ENCODE data around the gene ARID4A.
"Not testable (repeated sequence)": the region's sequence is repeated elsewhere in the genome, so short reads cannot be mapped to it uniquely, and the experiment has no call there.

Gene ARID4A

GRCh38 chr14:58353516-58354299 is 55.4 kb downstream of the ARID4A start:
- Mint-ChIP-seq H3K9me3 (no peaks in the 10 kb centered on the region), H3K36me3 (peaks cover 30% of the 10 kb centered on the region), H3K4me3 (no peak overlapping the region), H3K4me1 (peaks cover 4% of the 10 kb centered on the region), H3K27me3 (no peaks in the 10 kb centered on the region), H3K27ac (peak overlapping the region; percentile 53)
- ATAC-seq (ENCODE audit: low read depth) (no peak), DNase-seq (ENCODE audit: low spot score in 2 of 2) (no peak)

- Mint-ChIP-seq H3K4me1 (peaks cover 4% of the 10 kb centered on the region), H3K4me3 (no peak overlapping the region), H3K36me3 (peaks cover 28% of the 10 kb centered on the region), H3K9me3 (no peaks in the 10 kb centered on the region), H3K27ac (peak overlapping the region; percentile 14), H3K27me3 (no peaks in the 10 kb centered on the region)
- DNase-seq (ENCODE audit: low spot score in 2 of 2) (no peak), ATAC-seq (ENCODE audit: low read depth) (no peak)
Observed at GRCh38 chr14:58354808-58355207, 56.5 kb downstream of the ARID4A start.

- Mint-ChIP-seq H3K4me3 (no peak overlapping the region), H3K9me3 (no peaks in the 10 kb centered on the region), H3K36me3 (peaks cover 29% of the 10 kb centered on the region), H3K27ac (peak overlapping the region; percentile 0), H3K4me1 (peaks cover 6% of the 10 kb centered on the region), H3K27me3 (no peaks in the 10 kb centered on the region)
- ATAC-seq (ENCODE audit: low read depth) (no peak), DNase-seq (ENCODE audit: low spot score in 2 of 2) (no peak)
Observed at GRCh38 chr14:58356268-58356667, 57.9 kb downstream of the ARID4A start.

GRCh38 chr14:58362272-58362671 is 63.9 kb downstream of the ARID4A start:
- H3K36me3 Mint-ChIP-seq = peaks cover 25% of the 10 kb centered on the region
- DNase-seq (ENCODE audit: low spot score in 2 of 2); H3K4me3 Mint-ChIP-seq; ATAC-seq (ENCODE audit: low read depth); H3K27ac Mint-ChIP-seq; H3K9me3 Mint-ChIP-seq; H3K4me1 Mint-ChIP-seq; H3K27me3 Mint-ChIP-seq: not testable (repeated sequence)

- H3K4me3 Mint-ChIP-seq = no peak overlapping the region
- peak; percentile 42 for ATAC-seq (ENCODE audit: low read depth)
- H3K4me1 Mint-ChIP-seq = peaks cover 2% of the 10 kb centered on the region
- H3K36me3 Mint-ChIP-seq = peaks cover 31% of the 10 kb centered on the region
- DNase-seq (ENCODE audit: low spot score in 2 of 2) = peak in 1 of 2 donors; percentile 11
- H3K27me3 Mint-ChIP-seq = no peaks in the 10 kb centered on the region
- no peak overlapping the region for H3K27ac Mint-ChIP-seq
- no peaks in the 10 kb centered on the region for H3K9me3 Mint-ChIP-seq
Observed at GRCh38 chr14:58362798-58363412, 64.5 kb downstream of the ARID4A start.

GRCh38 chr14:58364316-58364715 is 66.0 kb downstream of the ARID4A start:
- H3K27ac Mint-ChIP-seq = peak overlapping the region; percentile 26
- no peak overlapping the region for H3K4me3 Mint-ChIP-seq
- ATAC-seq (ENCODE audit: low read depth) = no peak
- H3K27me3 Mint-ChIP-seq = no peaks in the 10 kb centered on the region
- H3K4me1 Mint-ChIP-seq = peaks cover 2% of the 10 kb centered on the region
- peaks cover 38% of the 10 kb centered on the region for H3K36me3 Mint-ChIP-seq
- no peak for DNase-seq (ENCODE audit: low spot score in 2 of 2)
- H3K9me3 Mint-ChIP-seq = no peaks in the 10 kb centered on the region

DNA sequence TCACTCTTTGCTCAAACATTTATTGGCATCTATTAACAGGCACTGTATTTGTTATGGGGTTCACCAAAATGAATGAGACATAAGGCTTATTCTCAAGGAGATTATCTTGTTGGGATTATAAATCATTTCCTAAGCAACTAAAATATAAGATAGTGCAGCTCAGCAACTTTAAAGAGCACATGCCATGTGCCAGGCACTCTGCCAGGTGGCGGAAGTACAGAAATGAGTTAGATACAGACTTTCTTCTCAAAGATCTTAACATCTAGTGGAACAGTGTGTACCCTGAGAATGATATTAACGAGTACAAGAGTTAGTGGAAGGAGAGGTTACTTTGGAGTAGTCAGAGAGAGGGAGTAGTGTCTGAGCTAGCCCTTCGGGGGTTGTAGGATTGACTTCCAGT is 68.9 kb downstream of the ARID4A start:
- no peaks in the 10 kb centered on the region for H3K4me1 Mint-ChIP-seq
- peaks cover 40% of the 10 kb centered on the region for H3K36me3 Mint-ChIP-seq
- DNase-seq (ENCODE audit: low spot score in 2 of 2) = no peak
- H3K27ac Mint-ChIP-seq = no peak overlapping the region
- H3K27me3 Mint-ChIP-seq = no peaks in the 10 kb centered on the region
- no peaks in the 10 kb centered on the region for H3K9me3 Mint-ChIP-seq
- H3K4me3 Mint-ChIP-seq = no peak overlapping the region
- no peak for ATAC-seq (ENCODE audit: low read depth)

DNA sequence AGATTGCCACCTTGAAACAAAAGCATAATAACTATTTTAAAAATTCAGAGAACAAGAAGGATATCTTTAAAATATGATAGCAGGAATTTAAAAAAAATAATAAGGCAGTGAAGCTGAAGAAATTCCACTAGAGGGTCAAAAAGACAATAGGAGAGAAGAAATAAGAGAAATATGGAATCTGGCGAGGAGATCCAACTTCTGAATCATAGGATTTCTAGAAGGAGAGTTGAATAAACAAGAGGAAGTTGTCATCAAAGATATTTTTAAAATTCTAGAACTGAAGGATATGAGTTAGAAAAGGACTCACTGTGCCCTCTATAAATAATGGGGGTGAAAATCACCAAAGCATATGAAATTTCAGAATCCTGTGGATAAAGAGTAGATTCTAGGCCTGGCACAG is 70.6 kb downstream of the ARID4A start:
- H3K4me3 Mint-ChIP-seq = no peak overlapping the region
- peaks cover 42% of the 10 kb centered on the region for H3K36me3 Mint-ChIP-seq
- H3K27ac Mint-ChIP-seq = peak overlapping the region; percentile 46
- H3K27me3 Mint-ChIP-seq = no peaks in the 10 kb centered on the region
- H3K4me1 Mint-ChIP-seq = no peaks in the 10 kb centered on the region
- no peak for ATAC-seq (ENCODE audit: low read depth)
- no peak for DNase-seq (ENCODE audit: low spot score in 2 of 2)
- H3K9me3 Mint-ChIP-seq = no peaks in the 10 kb centered on the region

GRCh38 chr14:58376791-58377190 is 78.4 kb downstream of the ARID4A start:
- Mint-ChIP-seq H3K9me3 (no peaks in the 10 kb centered on the region), H3K27ac (no peak overlapping the region), H3K4me1 (peaks cover 3% of the 10 kb centered on the region), H3K27me3 (no peaks in the 10 kb centered on the region), H3K4me3 (no peak overlapping the region), H3K36me3 (peaks cover 30% of the 10 kb centered on the region)
- ATAC-seq (ENCODE audit: low read depth) (no peak), DNase-seq (ENCODE audit: low spot score in 2 of 2) (no peak)

GRCh38 chr14:58390830-58391229 is 92.5 kb downstream of the ARID4A start:
- no peak overlapping the region for H3K4me3 Mint-ChIP-seq
- H3K27ac Mint-ChIP-seq = no peak overlapping the region
- ATAC-seq (ENCODE audit: low read depth) = no peak
- H3K36me3 Mint-ChIP-seq = no peaks in the 10 kb centered on the region
- peaks cover 3% of the 10 kb centered on the region for H3K4me1 Mint-ChIP-seq
- H3K9me3 Mint-ChIP-seq = no peaks in the 10 kb centered on the region
- no peaks in the 10 kb centered on the region for H3K27me3 Mint-ChIP-seq
- DNase-seq (ENCODE audit: low spot score in 2 of 2) = no peak

DNA sequence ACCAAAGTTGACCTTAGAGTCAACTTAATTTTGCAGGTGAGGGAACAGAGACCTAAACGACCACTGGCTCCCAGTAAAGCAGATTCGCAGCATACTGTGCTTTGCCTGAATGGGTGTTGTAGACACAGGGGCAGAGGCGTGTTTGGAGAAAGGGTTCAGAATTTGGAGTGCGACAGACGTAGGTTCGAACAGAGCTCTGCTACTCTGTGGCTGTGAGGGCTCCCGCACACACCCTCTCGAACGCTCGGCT is 97.1 kb downstream of the ARID4A start:
- Mint-ChIP-seq H3K9me3 (no peaks in the 10 kb centered on the region), H3K4me1 (peaks cover 11% of the 10 kb centered on the region), H3K36me3 (no peaks in the 10 kb centered on the region), H3K4me3 (peak overlapping the region; percentile 77), H3K27me3 (no peaks in the 10 kb centered on the region), H3K27ac (peak overlapping the region; percentile 87)
- DNase-seq (ENCODE audit: low spot score in 2 of 2) (no peak), ATAC-seq (ENCODE audit: low read depth) (no peak)

- Mint-ChIP-seq H3K4me3 (peak within 1 kb of the TSS; percentile 88), H3K4me1 (peaks cover 11% of the 10 kb centered on the region), H3K27ac (peak within 1 kb of the TSS; percentile 87), H3K36me3 (no peaks in the 10 kb centered on the region), H3K27me3 (no peaks in the 10 kb centered on the region), H3K9me3 (no peaks in the 10 kb centered on the region)
- peak; percentile 78 to 83 for DNase-seq (ENCODE audit: low spot score in 2 of 2)
- peak; percentile 90 for ATAC-seq (ENCODE audit: low read depth)
Observed at GRCh38 chr14:58395812-58396788, 97.7 kb downstream of the ARID4A start, which contains the start of gene TOMM20L. TSS of gene TOMM20L (plus strand) at chr14:58395930. CDS start at chr14:58395958, 28 bp downstream.

- Mint-ChIP-seq H3K4me1 (peaks cover 11% of the 10 kb centered on the region), H3K27me3 (no peaks in the 10 kb centered on the region), H3K9me3 (no peaks in the 10 kb centered on the region), H3K36me3 (no peaks in the 10 kb centered on the region), H3K4me3 (peak overlapping the region; percentile 59), H3K27ac (peak overlapping the region; percentile 14)
- ATAC-seq (ENCODE audit: low read depth) (no peak), DNase-seq (ENCODE audit: low spot score in 2 of 2) (no peak)
Observed at GRCh38 chr14:58397156-58397555, 98.8 kb downstream of the ARID4A start.

DNA sequence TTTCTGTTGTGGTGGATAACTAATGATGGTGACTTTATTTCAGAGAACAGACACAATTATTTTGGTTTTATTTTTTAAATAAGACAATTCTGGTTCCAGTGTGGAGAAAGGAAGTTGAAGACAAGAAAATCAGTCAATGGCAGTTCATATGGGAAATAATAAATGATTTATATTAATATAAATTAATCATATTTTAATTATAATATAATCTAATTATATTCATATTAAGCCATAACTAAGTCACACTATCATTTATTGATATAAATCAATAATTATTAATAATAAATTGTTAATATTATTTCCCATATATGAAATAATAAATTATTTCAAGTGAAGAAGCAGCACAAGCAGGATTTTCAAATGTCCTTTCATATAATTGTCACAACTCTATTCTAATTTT is 100.1 kb downstream of the ARID4A start:
- Mint-ChIP-seq H3K27ac (no peak overlapping the region), H3K4me1 (peaks cover 11% of the 10 kb centered on the region), H3K36me3 (no peaks in the 10 kb centered on the region), H3K9me3 (no peaks in the 10 kb centered on the region), H3K27me3 (no peaks in the 10 kb centered on the region), H3K4me3 (no peak overlapping the region)
- no peak for ATAC-seq (ENCODE audit: low read depth)
- DNase-seq (ENCODE audit: low spot score in 2 of 2) = no peak

Measured in memory B cell (primary cell).